ENCODE results near the gene KCNN2.

- TF ChIP-seq ELF1 (tag; IDR thresholded peaks at IDR 0.05) (no peak), ZNF280B (CRISPR knock-in tag; IDR thresholded peaks at IDR 0.05) (no peak)
Measured at GRCh38 chr5:114387433-114387832, 25.6 kb downstream of the KCNN2 start.

All from K562 (cell line).